ENCODE data around the gene SFXN4. TPM values are rescaled to one million over a fixed set of nuclear protein-coding genes. Genes with fewer than 3 reads are reported as not detected.
"Not testable (repeated sequence)": the region's sequence is repeated elsewhere in the genome, so short reads cannot be mapped to it uniquely, and the experiment has no call there.

SFXN4 gene
- total RNA-seq, 1 donor from 2014 or later = 13.2 TPM

- peaks cover 6% of the 10 kb centered on the region for H3K4me1 Mint-ChIP-seq
- no peak overlapping the region for H3K27ac ChIP-seq
- H3K36me3 ChIP-seq = no peaks in the 10 kb centered on the region
- H2AFZ ChIP-seq (replicated peaks) = no peak overlapping the region
- no peaks in the 10 kb centered on the region for H3K9me3 ChIP-seq (ENCODE audit: low read depth)
- H3K27ac Mint-ChIP-seq = peak overlapping the region; percentile 70
- no peaks in the 10 kb centered on the region for H3K79me2 ChIP-seq (ENCODE audit: low read depth)
- H3K4me3 Mint-ChIP-seq = no peak overlapping the region
- TF ChIP-seq CTCF (IDR thresholded peaks at IDR 0.05) (no peak), EZH2phosphoT487 (IDR thresholded peaks at IDR 0.05) (no peak), EZH2 (IDR thresholded peaks at IDR 0.05) (no peak)
- no peaks in the 10 kb centered on the region for H3K4me1 ChIP-seq
- H3K27me3 ChIP-seq = no peaks in the 10 kb centered on the region
- H3K9ac ChIP-seq = no peak overlapping the region
- no peaks in the 10 kb centered on the region for H3K9me3 Mint-ChIP-seq
- H3K4me3 ChIP-seq = no peak overlapping the region
- no peak overlapping the region for H3K4me2 ChIP-seq
- DNase-seq (ENCODE audit: low spot score) = no peak
- H3F3A ChIP-seq (ENCODE audit: low read depth) = no peaks in the 10 kb centered on the region
- peaks cover 6% of the 10 kb centered on the region for H3K27me3 Mint-ChIP-seq (ENCODE audit: insufficient read depth, low read depth)
- no peaks in the 10 kb centered on the region for H3K36me3 Mint-ChIP-seq
- H4K20me1 ChIP-seq (ENCODE audit: low read depth) = no peaks in the 10 kb centered on the region
These were observed 24.3 kb upstream of the SFXN4 start for GRCh38 chr10:119189811-119190282.

- Mint-ChIP-seq H3K27ac (no peak overlapping the region), H3K9me3 (peaks cover 13% of the 10 kb centered on the region), H3K4me1 (peaks cover 7% of the 10 kb centered on the region), H3K27me3 (ENCODE audit: insufficient read depth, low read depth) (peaks cover 9% of the 10 kb centered on the region), H3K4me3 (no peak overlapping the region), H3K36me3 (peaks cover 2% of the 10 kb centered on the region)
- H3K36me3 ChIP-seq = no peaks in the 10 kb centered on the region
- DNase-seq (ENCODE audit: low spot score) = no peak
- peaks cover 3% of the 10 kb centered on the region for H3K4me1 ChIP-seq
- no peak overlapping the region for H3K4me2 ChIP-seq
- no peaks in the 10 kb centered on the region for H4K20me1 ChIP-seq (ENCODE audit: low read depth)
- peaks cover 4% of the 10 kb centered on the region for H3F3A ChIP-seq (ENCODE audit: low read depth)
- H3K9ac ChIP-seq = no peak overlapping the region
- no peak overlapping the region for H3K4me3 ChIP-seq
- H3K79me2 ChIP-seq (ENCODE audit: low read depth) = no peaks in the 10 kb centered on the region
- no peak overlapping the region for H2AFZ ChIP-seq (replicated peaks)
- H3K9me3 ChIP-seq (ENCODE audit: low read depth) = no peaks in the 10 kb centered on the region
- TF ChIP-seq EZH2phosphoT487 (IDR thresholded peaks at IDR 0.05) (no peak), EZH2 (IDR thresholded peaks at IDR 0.05) (no peak), CTCF (IDR thresholded peaks at IDR 0.05) (no peak)
- H3K27ac ChIP-seq = no peak overlapping the region
- no peaks in the 10 kb centered on the region for H3K27me3 ChIP-seq
These were observed 18.3 kb upstream of the SFXN4 start for GRCh38 chr10:119183664-119184412.

- not testable (repeated sequence) for H3K36me3 ChIP-seq; H3K4me3 ChIP-seq; DNase-seq (ENCODE audit: low spot score); H3K36me3 Mint-ChIP-seq; H2AFZ ChIP-seq (replicated peaks); H3K4me2 ChIP-seq; H3K27ac Mint-ChIP-seq; H3F3A ChIP-seq (ENCODE audit: low read depth); H4K20me1 ChIP-seq (ENCODE audit: low read depth); H3K27ac ChIP-seq; H3K9me3 ChIP-seq (ENCODE audit: low read depth); H3K4me3 Mint-ChIP-seq; H3K27me3 ChIP-seq; H3K9ac ChIP-seq
- peaks cover 13% of the 10 kb centered on the region for H3K9me3 Mint-ChIP-seq
- H3K27me3 Mint-ChIP-seq (ENCODE audit: insufficient read depth, low read depth) = peaks cover 11% of the 10 kb centered on the region
- H3K4me1 Mint-ChIP-seq = peaks cover 24% of the 10 kb centered on the region
- Histone ChIP-seq H3K4me1 (peaks cover 12% of the 10 kb centered on the region), H3K79me2 (ENCODE audit: low read depth) (peaks cover 26% of the 10 kb centered on the region)
These were observed 15.4 kb upstream of the SFXN4 start for GRCh38 chr10:119180850-119181400.
